HG03039 (cell line): ENCODE data around the gene HSD11B2.

Experiments
- ATAC-seq: cut with Tn5 transposase; IDR thresholded peaks from one replicate; pipeline ENCODE4 v1.9.1; 2021; ENCODE audit warnings: mild to moderate bottlenecking, moderate library complexity; ENCODE audit not compliant: unreplicated experiment

Gene HSD11B2

GRCh38 chr16:67431775-67432505 lies 1.0 kb downstream of the HSD11B2 start:
- no peak for ATAC-seq

GRCh38 chr16:67432506-67432890 lies 1.6 kb downstream of the HSD11B2 start:
- ATAC-seq, result no peak

- no peak for ATAC-seq
These were observed 2.3 kb downstream of the HSD11B2 start for GRCh38 chr16:67433131-67433719.

- no peak for ATAC-seq
These were observed 4.8 kb downstream of the HSD11B2 start for GRCh38 chr16:67435758-67436164.

- ATAC-seq, result no peak
These were observed 5.8 kb downstream of the HSD11B2 start for GRCh38 chr16:67436640-67437193.

- no peak for ATAC-seq
These were observed 6.6 kb downstream of the HSD11B2 start for GRCh38 chr16:67437513-67437912.

GRCh38 chr16:67438098-67438791 lies 7.3 kb downstream of the HSD11B2 start:
- no peak for ATAC-seq

GRCh38 chr16:67438824-67439393 lies 8.0 kb downstream of the HSD11B2 start:
- ATAC-seq, result no peak

- no peak for ATAC-seq
These were observed 10.4 kb downstream of the HSD11B2 start for GRCh38 chr16:67441271-67441753.

- no peak for ATAC-seq
These were observed 11.0 kb downstream of the HSD11B2 start for GRCh38 chr16:67441907-67442306.

GRCh38 chr16:67442581-67443255 lies 11.8 kb downstream of the HSD11B2 start:
- no peak for ATAC-seq

- ATAC-seq, result no peak
These were observed 12.3 kb downstream of the HSD11B2 start for GRCh38 chr16:67443265-67443664.

GRCh38 chr16:67444259-67445125 lies 13.6 kb downstream of the HSD11B2 start:
- ATAC-seq, result no peak

- no peak for ATAC-seq
These were observed 14.2 kb downstream of the HSD11B2 start for GRCh38 chr16:67445126-67445426.

- no peak for ATAC-seq
These were observed 14.6 kb downstream of the HSD11B2 start for GRCh38 chr16:67445441-67445912.

GRCh38 chr16:67445913-67446907 lies 15.3 kb downstream of the HSD11B2 start:
- no peak for ATAC-seq

GRCh38 chr16:67446968-67447507 lies 16.1 kb downstream of the HSD11B2 start:
- ATAC-seq, result no peak

- no peak for ATAC-seq
These were observed 16.7 kb downstream of the HSD11B2 start for GRCh38 chr16:67447508-67448076.
